ENCODE data around the gene TPST1. TPM values are rescaled to one million over a fixed set of nuclear protein-coding genes. Genes with fewer than 3 reads are reported as not detected.
"Not testable (repeated sequence)": the region's sequence is repeated elsewhere in the genome, so short reads cannot be mapped to it uniquely, and the experiment has no call there.

The TPST1 gene
- total RNA-seq, 4 donors from 2014 or later, result 5.4 to 58.6 (median 12.5) TPM

DNA sequence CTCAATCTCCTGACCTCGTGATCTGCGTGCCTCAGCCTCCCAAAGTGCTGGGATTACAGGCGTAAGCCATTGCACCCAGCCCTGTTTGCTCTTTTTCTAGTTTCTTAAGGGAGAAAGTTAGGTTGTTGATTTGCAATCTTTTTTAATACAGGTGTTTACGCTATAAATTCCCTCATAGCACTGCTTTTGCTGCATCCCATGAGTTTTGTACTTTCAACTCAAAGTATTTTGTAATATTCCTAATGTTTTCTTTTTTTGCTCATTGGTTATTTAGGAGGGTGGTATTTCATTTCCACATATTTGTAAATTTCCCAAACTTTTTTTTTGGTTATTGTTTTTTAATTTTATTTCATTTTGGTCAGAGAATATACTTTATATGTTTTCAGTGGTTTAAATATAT is 11.6 kb downstream of the TPST1 start:
- TF ChIP-seq POLR2A (IDR thresholded peaks at IDR 0.05) (no peak), CTCF (IDR thresholded peaks at IDR 0.05) (no peak)
- Histone ChIP-seq H3K27me3 (no peaks in the 10 kb centered on the region), H3K36me3 (no peaks in the 10 kb centered on the region), H3K4me3 (no peak overlapping the region), H3K4me1 (no peaks in the 10 kb centered on the region), H3K27ac (no peak overlapping the region), H3K9me3 (no peaks in the 10 kb centered on the region)
- DNase-seq, result no peak

DNA sequence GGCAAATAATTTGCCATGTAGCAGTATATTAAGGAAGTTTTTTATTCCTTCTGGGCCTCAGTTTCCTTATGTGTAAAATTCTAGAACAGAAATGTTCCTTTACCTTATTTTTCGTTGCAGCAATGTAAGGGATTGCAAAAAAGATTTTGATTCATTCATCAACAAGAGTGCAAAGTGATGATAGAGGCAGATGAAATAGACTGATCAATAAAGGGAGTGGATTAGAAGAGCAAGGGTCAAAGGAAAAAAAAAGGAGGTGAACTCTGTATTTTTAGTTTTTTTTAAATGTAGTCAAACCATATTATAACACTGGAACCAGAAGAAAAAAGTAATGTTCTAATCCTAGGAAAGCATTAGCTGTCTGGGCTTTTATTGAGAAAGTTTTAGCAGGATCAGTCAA is 14.7 kb downstream of the TPST1 start:
- TF ChIP-seq CTCF (IDR thresholded peaks at IDR 0.05) (no peak), POLR2A (IDR thresholded peaks at IDR 0.05) (no peak)
- no peaks in the 10 kb centered on the region for H3K4me1 ChIP-seq
- DNase-seq, result no peak
- no peak overlapping the region for H3K27ac ChIP-seq
- H3K9me3 ChIP-seq, result no peaks in the 10 kb centered on the region
- no peaks in the 10 kb centered on the region for H3K27me3 ChIP-seq
- no peaks in the 10 kb centered on the region for H3K36me3 ChIP-seq
- no peak overlapping the region for H3K4me3 ChIP-seq

- no peaks in the 10 kb centered on the region for H3K9me3 ChIP-seq
- H3K27ac ChIP-seq, result no peak overlapping the region
- no peaks in the 10 kb centered on the region for H3K36me3 ChIP-seq
- no peak for TF ChIP-seq CTCF (IDR thresholded peaks at IDR 0.05)
- TF ChIP-seq POLR2A (IDR thresholded peaks at IDR 0.05), result no peak
- H3K27me3 ChIP-seq, result no peaks in the 10 kb centered on the region
- H3K4me3 ChIP-seq, result no peak overlapping the region
- no peak for DNase-seq
- H3K4me1 ChIP-seq, result no peaks in the 10 kb centered on the region
Observed at GRCh38 chr7:66221442-66221841, 16.3 kb downstream of the TPST1 start.

- Histone ChIP-seq H3K9me3 (peaks cover 0 to 4% (median 0%) of the 10 kb centered on the region in 4 donors), H3K4me3 (no peak overlapping the region), H3K27ac (no peak overlapping the region), H3K36me3 (no peaks in the 10 kb centered on the region), H3K4me1 (no peaks in the 10 kb centered on the region), H3K27me3 (no peaks in the 10 kb centered on the region)
- TF ChIP-seq POLR2A (IDR thresholded peaks at IDR 0.05) (no peak), CTCF (IDR thresholded peaks at IDR 0.05) (no peak)
- DNase-seq, result no peak
Observed at GRCh38 chr7:66227808-66228207, 22.7 kb downstream of the TPST1 start.

DNA sequence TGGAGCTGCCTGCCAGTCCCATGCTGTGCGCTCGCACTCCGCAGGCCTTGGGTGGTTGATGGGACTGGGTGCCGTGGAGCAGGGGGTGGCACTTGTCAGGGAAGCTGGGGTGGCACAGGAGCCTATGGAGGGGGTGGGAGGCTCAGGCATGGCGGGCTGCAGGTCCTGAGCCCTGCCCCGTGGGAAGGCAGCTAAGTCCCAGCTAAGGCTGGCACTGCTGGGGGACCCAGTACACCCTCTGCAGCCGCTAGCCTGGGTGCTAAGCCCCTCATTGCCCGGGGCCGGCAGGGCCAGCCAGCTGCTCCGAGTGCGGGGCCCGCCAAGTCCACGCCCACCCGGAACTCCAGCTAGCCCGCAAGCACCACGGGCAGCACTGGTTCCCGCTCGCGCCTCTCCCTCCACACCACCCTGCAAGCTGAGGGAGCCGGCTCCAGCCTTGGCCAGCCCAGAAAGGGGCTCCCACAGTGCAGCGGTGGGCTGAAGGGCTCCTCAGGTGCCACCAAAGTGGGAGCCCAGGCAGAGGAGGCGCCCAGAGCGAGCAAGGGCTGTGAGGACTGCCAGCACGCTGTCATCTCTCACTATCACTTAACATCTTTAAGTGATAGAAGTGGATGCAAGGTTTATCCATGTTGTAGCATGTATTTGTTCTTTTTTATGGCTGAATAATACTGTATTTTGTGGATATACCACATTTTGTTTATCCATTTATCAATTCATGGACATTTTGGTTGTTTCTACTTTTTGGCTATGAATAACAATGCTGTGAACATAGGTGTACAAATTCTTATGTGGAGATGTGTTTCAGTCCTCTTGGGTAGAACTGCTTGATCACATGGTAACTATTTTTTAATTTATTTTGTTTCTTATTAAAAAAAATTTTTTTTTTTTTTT is 26.4 kb downstream of the TPST1 start:
- H3K27ac ChIP-seq, H3K27me3 ChIP-seq, H3K4me1 ChIP-seq, H3K36me3 ChIP-seq, H3K4me3 ChIP-seq, DNase-seq, H3K9me3 ChIP-seq: not testable (repeated sequence)

- peaks cover 0 to 4% (median 0%) of the 10 kb centered on the region in 4 donors for H3K4me1 ChIP-seq
- peaks cover 0 to 4% (median 0%) of the 10 kb centered on the region in 4 donors for H3K9me3 ChIP-seq
- H3K4me3 ChIP-seq, result no peak overlapping the region
- no peak overlapping the region for H3K27ac ChIP-seq
- H3K36me3 ChIP-seq, result no peaks in the 10 kb centered on the region
- no peak for DNase-seq
- H3K27me3 ChIP-seq, result no peaks in the 10 kb centered on the region
- no peak for TF ChIP-seq POLR2A (IDR thresholded peaks at IDR 0.05)
- TF ChIP-seq CTCF (IDR thresholded peaks at IDR 0.05), result no peak
Observed at GRCh38 chr7:66233638-66234037, 28.5 kb downstream of the TPST1 start.

Data from Peyer's patch (tissue), 4 donors.